NT2/D1 (cell line): ENCODE results near the gene SFSWAP.
"Not testable (repeated sequence)": the region's sequence is repeated elsewhere in the genome, so short reads cannot be mapped to it uniquely, and the experiment has no call there.

Experiments
- DNase-seq: peaks from one replicate; pipeline ENCODE4 v3.0.0-alpha.2; 2011; ENCODE audit warnings: low read depth, low spot score
- H3K27me3 ChIP-seq: 2 replicates; pipeline ENCODE4 v1.6.0; 2011; ENCODE audit warnings: mild to moderate bottlenecking; ENCODE audit not compliant: insufficient read length, insufficient read depth
- H3K36me3 ChIP-seq: 2 replicates; pipeline ENCODE4 v1.6.1; 2011; ENCODE audit warnings: mild to moderate bottlenecking, low read length, mixed read lengths; ENCODE audit not compliant: insufficient read depth, insufficient read length
- H3K4me1 ChIP-seq: 2 replicates; pipeline ENCODE4 v1.5.1; 2011; ENCODE audit not compliant: insufficient read depth, insufficient read length
- H3K4me3 ChIP-seq: 2 replicates; pipeline ENCODE4 v1.5.1; 2011; ENCODE audit warnings: low read depth; ENCODE audit not compliant: insufficient read length
- H3K9ac ChIP-seq: 2 replicates; pipeline ENCODE4 v1.6.0; 2011; ENCODE audit warnings: low read depth; ENCODE audit not compliant: insufficient read length
- H3K9me3 ChIP-seq: 2 replicates; pipeline ENCODE4 v1.5.1; 2011; ENCODE audit warnings: mild to moderate bottlenecking, low read length; ENCODE audit not compliant: insufficient read depth
- SUZ12 ChIP-seq: IDR thresholded peaks from 2 replicates; pipeline ENCODE4 v1.6.1; 2011; ENCODE audit not compliant: insufficient read length, insufficient read depth; ENCODE audit errors: extremely low read depth
- YY1 ChIP-seq: IDR thresholded peaks from 2 replicates; pipeline ENCODE4 v1.6.1; 2011; ENCODE audit not compliant: insufficient read length, insufficient read depth
- ZNF274 ChIP-seq: IDR thresholded peaks from 2 replicates; pipeline ENCODE4 v1.6.1; 2011; ENCODE audit warnings: mild to moderate bottlenecking, low read depth, low read length

SFSWAP gene

DNA sequence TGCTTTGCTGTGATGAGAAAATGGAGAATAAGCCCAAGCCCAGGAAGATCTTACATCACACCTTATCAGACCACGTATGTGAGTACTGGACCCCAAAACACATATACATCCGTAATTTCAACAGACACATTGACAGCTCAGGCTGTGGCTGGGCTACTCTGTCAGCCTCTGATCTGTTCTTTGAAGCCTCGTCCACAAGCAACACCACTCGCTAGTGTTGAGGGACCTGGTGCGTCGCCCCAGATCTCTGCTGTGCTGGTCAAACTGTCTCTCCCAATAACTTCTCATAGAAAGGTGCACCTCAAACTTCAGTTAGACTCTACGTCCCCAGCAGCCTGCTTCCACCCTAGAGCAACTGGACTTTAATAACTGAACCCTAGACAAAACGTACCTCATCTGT, 10.6 kb upstream of the SFSWAP start:
- Histone ChIP-seq H3K4me3 (no peak overlapping the region), H3K27me3 (no peaks in the 10 kb centered on the region), H3K9me3 (peaks cover 21% of the 10 kb centered on the region), H3K9ac (no peak overlapping the region), H3K4me1 (no peaks in the 10 kb centered on the region), H3K36me3 (no peaks in the 10 kb centered on the region)
- DNase-seq, result no peak
- TF ChIP-seq SUZ12, result no peak
- no peak for TF ChIP-seq YY1
- TF ChIP-seq ZNF274, result no peak

DNA sequence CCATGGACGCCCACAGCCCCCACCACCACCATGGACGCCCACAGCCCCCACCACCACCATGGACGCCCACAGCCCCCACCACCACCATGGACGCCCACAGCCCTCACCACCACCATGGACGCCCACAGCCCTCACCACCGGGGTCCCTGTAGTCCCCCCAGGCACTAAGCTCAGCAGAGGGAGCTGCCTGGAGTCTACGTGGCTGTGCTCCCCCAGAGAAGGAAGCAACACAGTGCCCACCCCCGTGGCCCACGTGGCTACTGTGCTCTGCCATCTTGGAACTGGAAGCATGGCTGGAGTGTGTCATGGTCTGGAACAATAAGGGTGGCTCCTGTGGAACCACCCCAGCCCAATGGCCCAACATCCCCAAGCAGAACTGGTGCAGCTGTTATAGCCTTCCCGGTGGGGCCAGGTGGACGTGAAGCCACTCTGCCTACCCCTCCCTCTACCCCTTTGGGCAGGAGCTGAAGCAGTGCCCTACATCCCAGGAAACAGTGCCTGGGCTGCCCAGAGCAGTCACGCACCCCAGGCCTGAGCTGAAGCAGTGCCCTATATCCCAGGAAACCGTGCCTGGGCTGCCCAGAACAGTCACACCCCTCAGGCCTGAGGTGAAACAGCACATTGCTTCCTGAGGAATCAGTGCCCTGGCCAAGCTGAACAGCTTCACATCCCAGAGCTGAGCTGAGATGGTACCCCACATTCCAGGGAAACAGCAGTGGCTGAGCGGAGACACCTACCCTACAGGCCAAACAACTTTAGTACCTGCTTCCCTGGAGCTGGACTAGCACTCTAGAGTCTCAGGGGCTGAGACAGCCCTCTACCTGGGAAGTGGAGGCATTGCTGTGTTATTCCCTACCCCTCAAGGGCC, 9.0 kb upstream of the SFSWAP start:
- Histone ChIP-seq H3K36me3 (no peaks in the 10 kb centered on the region), H3K9me3 (peaks cover 27% of the 10 kb centered on the region), H3K27me3 (no peaks in the 10 kb centered on the region), H3K4me1 (no peaks in the 10 kb centered on the region), H3K9ac (no peak overlapping the region), H3K4me3 (no peak overlapping the region)
- TF ChIP-seq SUZ12, result no peak
- TF ChIP-seq YY1, result no peak
- no peak for TF ChIP-seq ZNF274
- no peak for DNase-seq

- no peak for TF ChIP-seq YY1
- TF ChIP-seq SUZ12, result no peak
- H3K4me3 ChIP-seq, result no peak overlapping the region
- DNase-seq, result no peak
- no peak overlapping the region for H3K9ac ChIP-seq
- no peaks in the 10 kb centered on the region for H3K36me3 ChIP-seq
- no peaks in the 10 kb centered on the region for H3K4me1 ChIP-seq
- no peaks in the 10 kb centered on the region for H3K27me3 ChIP-seq
- H3K9me3 ChIP-seq, result peaks cover 27% of the 10 kb centered on the region
Measured at GRCh38 chr12:131702573-131702877, 8.4 kb upstream of the SFSWAP start.

- H3K4me1 ChIP-seq, result no peaks in the 10 kb centered on the region
- H3K9me3 ChIP-seq, result peaks cover 27% of the 10 kb centered on the region
- TF ChIP-seq ZNF274, result no peak
- no peak for TF ChIP-seq SUZ12
- no peak for TF ChIP-seq YY1
- no peaks in the 10 kb centered on the region for H3K36me3 ChIP-seq
- H3K9ac ChIP-seq, result no peak overlapping the region
- H3K27me3 ChIP-seq, result no peaks in the 10 kb centered on the region
- no peak for DNase-seq
- H3K4me3 ChIP-seq, result no peak overlapping the region
Measured at GRCh38 chr12:131703161-131703560, 7.7 kb upstream of the SFSWAP start.

GRCh38 chr12:131704509-131704908, 6.4 kb upstream of the SFSWAP start:
- DNase-seq, result no peak
- Histone ChIP-seq H3K9me3 (peaks cover 27% of the 10 kb centered on the region), H3K36me3 (no peaks in the 10 kb centered on the region), H3K4me1 (no peaks in the 10 kb centered on the region), H3K4me3 (no peak overlapping the region), H3K27me3 (no peaks in the 10 kb centered on the region), H3K9ac (no peak overlapping the region)
- TF ChIP-seq YY1 (no peak), SUZ12 (no peak), ZNF274 (no peak)

DNA sequence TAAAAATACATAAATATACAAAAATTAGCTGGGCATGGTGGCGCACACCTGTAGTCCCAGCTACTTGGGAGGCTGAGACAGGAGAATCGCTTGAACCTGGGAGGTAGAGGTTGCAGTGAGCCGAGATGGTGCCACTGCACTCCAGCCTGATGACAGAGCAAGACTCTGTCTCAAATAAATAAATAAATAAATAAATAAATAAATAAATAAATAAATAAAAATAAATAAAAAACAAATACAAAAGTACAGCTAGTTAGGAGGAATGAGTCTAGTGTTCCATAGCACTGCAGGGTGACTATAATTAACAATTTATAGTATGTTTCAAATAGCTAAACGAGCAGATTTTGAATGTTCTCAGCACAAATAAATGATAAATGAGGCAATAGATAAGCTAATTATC, 4.2 kb upstream of the SFSWAP start:
- H3K36me3 ChIP-seq, H3K4me3 ChIP-seq, DNase-seq, H3K27me3 ChIP-seq, H3K9ac ChIP-seq, H3K4me1 ChIP-seq: not testable (repeated sequence)
- peaks cover 27% of the 10 kb centered on the region for H3K9me3 ChIP-seq

- H3K4me3 ChIP-seq, result no peak overlapping the region
- DNase-seq, result no peak
- H3K9ac ChIP-seq, result no peak overlapping the region
- peaks cover 17% of the 10 kb centered on the region for H3K9me3 ChIP-seq
- H3K4me1 ChIP-seq, result no peaks in the 10 kb centered on the region
- H3K27me3 ChIP-seq, result no peaks in the 10 kb centered on the region
- no peak for TF ChIP-seq SUZ12
- no peak for TF ChIP-seq YY1
- TF ChIP-seq ZNF274, result no peak
- peaks cover 19% of the 10 kb centered on the region for H3K36me3 ChIP-seq
Measured at GRCh38 chr12:131709226-131709625, 1.7 kb upstream of the SFSWAP start.

DNA sequence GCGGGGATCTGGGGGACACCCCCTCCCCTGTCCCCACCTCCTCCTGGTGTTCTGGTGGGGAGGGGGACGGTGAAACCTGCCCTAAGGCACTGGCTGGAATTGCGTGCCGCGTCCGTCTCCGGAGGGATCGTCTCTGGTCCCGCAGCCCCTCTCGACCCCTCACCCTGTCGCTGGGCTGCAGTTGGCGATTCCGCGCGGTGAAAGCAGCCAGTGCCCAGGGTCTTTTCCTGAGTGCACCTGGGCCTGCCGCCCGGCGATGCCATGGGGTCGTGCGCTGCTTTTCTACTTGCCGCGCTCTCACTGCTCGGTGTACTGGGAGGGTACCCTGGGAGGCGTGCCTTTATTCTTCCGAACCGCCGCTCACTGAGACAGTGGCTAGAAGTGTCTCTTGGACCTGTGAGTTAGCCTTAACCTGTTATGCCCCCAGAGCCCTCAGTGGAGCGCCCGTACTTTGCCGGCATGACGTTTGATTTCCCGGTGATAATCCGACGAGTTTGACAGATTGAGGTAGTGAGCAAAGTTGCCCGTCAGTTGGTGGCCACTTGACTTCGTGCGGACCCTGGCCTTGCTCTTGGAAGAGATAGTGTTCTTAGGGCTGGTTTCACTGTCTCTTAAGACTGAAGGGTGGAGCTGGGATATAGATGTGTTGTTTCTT, 788 bp downstream of the SFSWAP start:
- Histone ChIP-seq H3K27me3 (no peaks in the 10 kb centered on the region), H3K9ac (peak overlapping the region; percentile 97), H3K4me1 (no peaks in the 10 kb centered on the region), H3K36me3 (peaks cover 44% of the 10 kb centered on the region), H3K4me3 (peak overlapping the region; percentile 94), H3K9me3 (no peaks in the 10 kb centered on the region)
- no peak for TF ChIP-seq ZNF274
- TF ChIP-seq YY1, result no peak
- no peak for TF ChIP-seq SUZ12
- DNase-seq, result no peak
